Osteocyte (in vitro differentiated cells): ENCODE results near the gene ZNF787. TPM values are rescaled to one million over a fixed set of nuclear protein-coding genes. Genes with fewer than 3 reads are reported as not detected.
A peak's percentile ranks its signal among the peaks of the same experiment; 100 is the strongest.

Source experiments
- DNase-seq: peaks from one replicate; pipeline ENCODE4 v3.0.0; 2021; ENCODE audit warnings: mixed read lengths; ENCODE audit not compliant: unreplicated experiment; ENCODE audit errors: extremely low spot score
- H3K27ac Mint-ChIP-seq: one replicate; pipeline ENCODE4 v1.8.0; 2021; ENCODE audit warnings: mild to moderate bottlenecking, mixed read lengths; ENCODE audit not compliant: unreplicated experiment
- H3K27me3 Mint-ChIP-seq: one replicate; pipeline ENCODE4 v1.8.0; 2021; ENCODE audit warnings: mixed read lengths; ENCODE audit not compliant: unreplicated experiment
- H3K36me3 Mint-ChIP-seq: one replicate; pipeline ENCODE4 v1.8.0; 2021; ENCODE audit warnings: mixed read lengths; ENCODE audit not compliant: unreplicated experiment
- H3K4me1 Mint-ChIP-seq: one replicate; pipeline ENCODE4 v1.8.0; 2021; ENCODE audit warnings: mixed read lengths; ENCODE audit not compliant: unreplicated experiment
- H3K4me3 Mint-ChIP-seq: one replicate; pipeline ENCODE4 v1.8.0; 2021; ENCODE audit warnings: mild to moderate bottlenecking, moderate library complexity, mixed read lengths; ENCODE audit not compliant: unreplicated experiment
- H3K9me3 Mint-ChIP-seq: one replicate; pipeline ENCODE4 v1.8.0; 2021; ENCODE audit warnings: mixed read lengths; ENCODE audit not compliant: unreplicated experiment
- total RNA-seq: library from RNA; stranded (reverse); gene quantifications from 2 replicates; pipeline ENCODE4 v1.2.1, GENCODE V29; 2021
- TF ChIP-seq, protein P1 (sequence below): fragments of 200-600 bp; sonication (generic); IDR thresholded peaks from 2 replicates; pipeline ENCODE4 v1.5.0; 2021; ENCODE audit warnings: antibody characterized with exemption, mild to moderate bottlenecking, moderate library complexity

The ZNF787 gene
- total RNA-seq, 1 donor from 2014 or later = 27.8 TPM

DNA sequence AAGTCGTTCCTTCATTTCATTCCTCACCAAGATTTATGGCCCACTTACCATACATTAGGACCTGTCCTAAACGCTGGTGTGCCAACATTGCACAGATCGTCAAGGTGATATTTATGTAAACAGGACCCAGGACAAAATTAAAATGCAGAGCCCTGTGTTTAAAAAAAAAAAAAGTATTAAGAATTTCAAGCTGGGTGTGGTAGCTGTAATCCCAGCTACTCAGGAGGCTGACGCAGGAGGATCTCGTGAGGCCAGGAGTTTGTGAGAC, 13.5 kb upstream of the ZNF787 start:
- H3K27ac Mint-ChIP-seq = no peak overlapping the region
- no peaks in the 10 kb centered on the region for H3K9me3 Mint-ChIP-seq
- H3K4me1 Mint-ChIP-seq = peaks cover 13% of the 10 kb centered on the region
- DNase-seq = no peak
- TF ChIP-seq, protein P1, sequence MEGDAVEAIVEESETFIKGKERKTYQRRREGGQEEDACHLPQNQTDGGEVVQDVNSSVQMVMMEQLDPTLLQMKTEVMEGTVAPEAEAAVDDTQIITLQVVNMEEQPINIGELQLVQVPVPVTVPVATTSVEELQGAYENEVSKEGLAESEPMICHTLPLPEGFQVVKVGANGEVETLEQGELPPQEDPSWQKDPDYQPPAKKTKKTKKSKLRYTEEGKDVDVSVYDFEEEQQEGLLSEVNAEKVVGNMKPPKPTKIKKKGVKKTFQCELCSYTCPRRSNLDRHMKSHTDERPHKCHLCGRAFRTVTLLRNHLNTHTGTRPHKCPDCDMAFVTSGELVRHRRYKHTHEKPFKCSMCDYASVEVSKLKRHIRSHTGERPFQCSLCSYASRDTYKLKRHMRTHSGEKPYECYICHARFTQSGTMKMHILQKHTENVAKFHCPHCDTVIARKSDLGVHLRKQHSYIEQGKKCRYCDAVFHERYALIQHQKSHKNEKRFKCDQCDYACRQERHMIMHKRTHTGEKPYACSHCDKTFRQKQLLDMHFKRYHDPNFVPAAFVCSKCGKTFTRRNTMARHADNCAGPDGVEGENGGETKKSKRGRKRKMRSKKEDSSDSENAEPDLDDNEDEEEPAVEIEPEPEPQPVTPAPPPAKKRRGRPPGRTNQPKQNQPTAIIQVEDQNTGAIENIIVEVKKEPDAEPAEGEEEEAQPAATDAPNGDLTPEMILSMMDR = no peak
- H3K27me3 Mint-ChIP-seq = no peaks in the 10 kb centered on the region
- H3K36me3 Mint-ChIP-seq = no peaks in the 10 kb centered on the region
- no peak overlapping the region for H3K4me3 Mint-ChIP-seq

DNA sequence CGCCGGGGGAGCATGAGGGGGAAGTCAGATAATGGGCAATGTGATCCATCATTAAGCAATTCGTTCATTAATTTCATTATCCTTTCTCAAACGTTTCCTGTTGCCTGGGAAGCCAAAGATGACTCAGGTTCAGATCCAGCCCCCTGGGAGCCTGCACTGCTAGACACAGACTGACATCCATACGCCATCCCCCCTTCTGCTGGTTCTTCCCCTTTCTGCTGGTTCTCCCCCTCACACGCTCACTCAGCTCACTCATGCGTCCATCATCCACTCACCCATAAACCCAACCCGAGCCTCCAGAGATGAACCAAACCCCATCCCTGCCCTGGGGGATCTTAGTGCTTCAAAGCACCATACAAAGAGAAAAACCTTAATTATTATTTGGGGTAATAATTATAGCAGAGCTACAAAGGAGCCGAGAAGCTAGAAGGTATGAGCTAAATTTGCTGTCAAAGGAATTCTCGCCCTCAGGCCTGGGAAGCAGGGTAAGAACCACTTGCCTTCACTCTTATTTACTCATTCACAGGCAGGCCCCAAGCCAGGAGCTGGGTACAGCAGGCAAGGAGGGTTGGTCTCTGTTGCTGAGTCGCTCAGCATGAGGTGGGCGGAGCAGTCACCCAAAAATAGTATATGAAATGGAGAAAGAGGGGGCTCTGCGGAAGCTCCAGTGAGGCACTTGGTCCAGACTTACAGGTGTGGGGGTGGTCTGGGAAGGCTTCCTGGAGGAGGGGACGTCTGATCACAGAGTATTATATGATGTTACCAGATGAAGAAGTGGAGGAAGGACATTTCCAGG, 13.0 kb upstream of the ZNF787 start:
- Mint-ChIP-seq H3K4me3 (no peak overlapping the region), H3K27me3 (no peaks in the 10 kb centered on the region), H3K27ac (peak overlapping the region; percentile 54), H3K9me3 (no peaks in the 10 kb centered on the region), H3K36me3 (no peaks in the 10 kb centered on the region), H3K4me1 (peaks cover 13% of the 10 kb centered on the region)
- DNase-seq = no peak
- TF ChIP-seq, protein P1 = no peak

GRCh38 chr19:56132316-56132822, 11.3 kb upstream of the ZNF787 start:
- Mint-ChIP-seq H3K27me3 (no peaks in the 10 kb centered on the region), H3K27ac (peak overlapping the region; percentile 50), H3K4me1 (peaks cover 13% of the 10 kb centered on the region), H3K36me3 (no peaks in the 10 kb centered on the region), H3K4me3 (no peak overlapping the region), H3K9me3 (no peaks in the 10 kb centered on the region)
- DNase-seq = no peak
- TF ChIP-seq, protein P1 = no peak

- no peaks in the 10 kb centered on the region for H3K27me3 Mint-ChIP-seq
- no peak overlapping the region for H3K27ac Mint-ChIP-seq
- H3K36me3 Mint-ChIP-seq = no peaks in the 10 kb centered on the region
- no peak overlapping the region for H3K4me3 Mint-ChIP-seq
- DNase-seq = no peak
- H3K4me1 Mint-ChIP-seq = peaks cover 13% of the 10 kb centered on the region
- TF ChIP-seq, protein P1 = no peak
- no peaks in the 10 kb centered on the region for H3K9me3 Mint-ChIP-seq
Observed at GRCh38 chr19:56131651-56132050, 10.6 kb upstream of the ZNF787 start.

- Mint-ChIP-seq H3K27me3 (no peaks in the 10 kb centered on the region), H3K4me1 (peaks cover 13% of the 10 kb centered on the region), H3K9me3 (no peaks in the 10 kb centered on the region), H3K27ac (no peak overlapping the region), H3K4me3 (no peak overlapping the region), H3K36me3 (no peaks in the 10 kb centered on the region)
- DNase-seq = no peak
- TF ChIP-seq, protein P1 = no peak
Observed at GRCh38 chr19:56130006-56130405, 8.9 kb upstream of the ZNF787 start.
